GM12892 (cell line): Measurements from ENCODE around the gene MSMO1.
"Not testable (repeated sequence)": the region's sequence is repeated elsewhere in the genome, so short reads cannot be mapped to it uniquely, and the experiment has no call there.

Source experiments
- DNase-seq: peaks from one replicate; pipeline ENCODE4 v3.0.0; 2011; ENCODE audit not compliant: insufficient read length
- FAIRE-seq: peaks from 2 replicates; lab custom pipeline; 2011; peaks lifted over from hg19 to GRCh38; lab: Jason Lieb, UNC
- POLR2A ChIP-seq: IDR thresholded peaks from 2 replicates; pipeline ENCODE4 v1.6.1; 2011; ENCODE audit warnings: low read depth, low read length, control low read depth
- POLR2AphosphoS5 ChIP-seq: IDR thresholded peaks from 2 replicates; pipeline ENCODE4 v1.6.1; 2011; ENCODE audit warnings: low read depth, low read length, control low read depth
- TAF1 ChIP-seq: IDR thresholded peaks from 2 replicates; pipeline ENCODE4 v1.6.1; 2011; ENCODE audit warnings: low read depth, mild to moderate bottlenecking, control low read depth, low read length, borderline replicate concordance

Gene MSMO1

GRCh38 chr4:165328101-165328425 lies 594 bp downstream of the MSMO1 start:
- TF ChIP-seq TAF1 (no peak), POLR2AphosphoS5 (no peak), POLR2A (no peak)
- no peak for FAIRE-seq
- DNase-seq = no peak

- no peak for DNase-seq
- no peak for FAIRE-seq
- TF ChIP-seq POLR2A = no peak
- no peak for TF ChIP-seq POLR2AphosphoS5
These were observed 1.2 kb downstream of the MSMO1 start for GRCh38 chr4:165328708-165329107.

GRCh38 chr4:165330071-165330470 lies 2.6 kb downstream of the MSMO1 start:
- DNase-seq (no peak), FAIRE-seq (no peak)
- TF ChIP-seq POLR2A (no peak), TAF1 (no peak), POLR2AphosphoS5 (no peak)

- TF ChIP-seq POLR2AphosphoS5 (no peak), POLR2A (no peak)
- FAIRE-seq (no peak), DNase-seq (no peak)
These were observed 3.2 kb downstream of the MSMO1 start for GRCh38 chr4:165330666-165331065.

GRCh38 chr4:165331359-165331758 lies 3.9 kb downstream of the MSMO1 start:
- FAIRE-seq (no peak), DNase-seq (no peak)
- TF ChIP-seq TAF1 = no peak

GRCh38 chr4:165331823-165332222 lies 4.4 kb downstream of the MSMO1 start:
- DNase-seq = no peak
- TF ChIP-seq TAF1 (no peak), POLR2AphosphoS5 (no peak), POLR2A (no peak)
- no peak for FAIRE-seq

GRCh38 chr4:165332502-165332901 lies 5.0 kb downstream of the MSMO1 start:
- peak; percentile 14 for FAIRE-seq
- TF ChIP-seq TAF1 (no peak), POLR2AphosphoS5 (no peak), POLR2A (no peak)
- no peak for DNase-seq

GRCh38 chr4:165335163-165335703 lies 7.8 kb downstream of the MSMO1 start:
- DNase-seq (no peak), FAIRE-seq (no peak)
- TF ChIP-seq POLR2A = no peak
- no peak for TF ChIP-seq TAF1
- no peak for TF ChIP-seq POLR2AphosphoS5

GRCh38 chr4:165336743-165337142 lies 9.3 kb downstream of the MSMO1 start:
- no peak for FAIRE-seq
- TF ChIP-seq POLR2AphosphoS5 (no peak), TAF1 (no peak), POLR2A (no peak)

GRCh38 chr4:165342340-165342739 lies 14.9 kb downstream of the MSMO1 start:
- not testable (repeated sequence) for FAIRE-seq, DNase-seq

More at GRCh38 chr4:165336743-165337142, 9.3 kb downstream of the MSMO1 start:
- DNase-seq = no peak

- TF ChIP-seq POLR2A (no peak), POLR2AphosphoS5 (no peak), TAF1 (no peak)
- no peak for FAIRE-seq
These were observed 16.1 kb downstream of the MSMO1 start for GRCh38 chr4:165343353-165344191.

GRCh38 chr4:165345666-165346417 lies 18.4 kb downstream of the MSMO1 start:
- no peak for TF ChIP-seq POLR2AphosphoS5
- no peak for TF ChIP-seq POLR2A
- DNase-seq (no peak), FAIRE-seq (no peak)

More at GRCh38 chr4:165343353-165344191, 16.1 kb downstream of the MSMO1 start:
- DNase-seq = no peak
